ENCODE measurements around the gene GPR137. TPM values are rescaled to one million over a fixed set of nuclear protein-coding genes. Genes with fewer than 3 reads are reported as not detected.
"Not testable (repeated sequence)": the region's sequence is repeated elsewhere in the genome, so short reads cannot be mapped to it uniquely, and the experiment has no call there.

The GPR137 gene
- total and polyA plus RNA-seq, 7 experiments from 2014 or later, result 4.9 to 45.9 (median 30.8) TPM

GRCh38 chr11:64244966-64245365 is 40.7 kb upstream of the GPR137 start:
- intact Hi-C loops (cut with micrococcal nuclease), result loop anchor here in 1 of 2 donors (5.0 kb wide), 1 partner anchor 502 kb away; no protein-coding TSS in a partner anchor
- no peaks in the 10 kb centered on the region for H3K9me3 ChIP-seq (ENCODE audit: control insufficient read depth in 2 of 3, low read length in 3 of 3)
- peaks cover 15 to 46% (median 34%) of the 10 kb centered on the region in 7 donors for H3K4me1 Mint-ChIP-seq
- peak overlapping the region; percentile 59 for H3K27ac ChIP-seq (ENCODE audit: low read depth, low read length)
- H3K4me3 ChIP-seq (ENCODE audit: low read length), result no peak overlapping the region
- peaks cover 0 to 11% (median 0%) of the 10 kb centered on the region in 3 experiments for H3K36me3 ChIP-seq (ENCODE audit: control insufficient read depth in 2 of 3, insufficient read depth in 3 of 3, low read length in 3 of 3)
- H3K27ac Mint-ChIP-seq, result peak overlapping the region in 6 of 9 donors; percentile 9 to 73 (median 65)
- no peaks in the 10 kb centered on the region for H3K9me3 Mint-ChIP-seq
- H3K27me3 Mint-ChIP-seq, result no peaks in the 10 kb centered on the region
- no peak for DNase-seq
- CTCF ChIA-PET, result interaction anchor here (1.3 to 4.5 kb wide), 3 partner anchors 39 to 73 kb away, joined by 3 to 30 read pairs (median 4); partner anchors contain the start of genes FERMT3, PRDX5 and TRMT112
- peaks cover 0 to 1% (median 0%) of the 10 kb centered on the region in 5 donors for H3K36me3 Mint-ChIP-seq
- peak overlapping the region in 8 of 10 donors; percentile 23 to 93 (median 86) for H3K4me3 Mint-ChIP-seq
- POLR2A ChIA-PET, result interaction anchor here (0.6 to 12.3 kb wide), 10 partner anchors 9 to 388 kb away, joined by 3 to 154 read pairs (median 7); partner anchors contain the start of genes BAD, CATSPERZ, FERMT3 and PRDX5
- ATAC-seq, result no peak
- peaks cover 24 to 31% of the 10 kb centered on the region in 2 donors for H3K4me1 ChIP-seq (ENCODE audit: control insufficient read depth in 2 of 2, insufficient read depth in 2 of 2, low read length in 2 of 2)
- no peaks in the 10 kb centered on the region for H3K27me3 ChIP-seq (ENCODE audit: control insufficient read depth in 2 of 2, insufficient read depth in 2 of 2, low read length in 2 of 2)

- Histone ChIP-seq H3K9me3 (ENCODE audit: control insufficient read depth in 2 of 3, low read length in 3 of 3) (no peaks in the 10 kb centered on the region), H3K36me3 (ENCODE audit: control insufficient read depth in 2 of 3, insufficient read depth in 3 of 3, low read length in 3 of 3) (peaks cover 0 to 11% (median 0%) of the 10 kb centered on the region in 3 experiments), H3K4me1 (ENCODE audit: control insufficient read depth in 2 of 2, insufficient read depth in 2 of 2, low read length in 2 of 2) (peaks cover 19 to 27% of the 10 kb centered on the region in 2 donors), H3K4me3 (ENCODE audit: low read length) (peak overlapping the region; percentile 68), H3K27ac (ENCODE audit: low read depth, low read length) (peak overlapping the region; percentile 59), H3K27me3 (ENCODE audit: control insufficient read depth in 2 of 2, insufficient read depth in 2 of 2, low read length in 2 of 2) (no peaks in the 10 kb centered on the region)
- intact Hi-C loops (cut with micrococcal nuclease), result no loop called here
- Mint-ChIP-seq H3K4me3 (peak overlapping the region; percentile 77 to 93 (median 86)), H3K27ac (peak overlapping the region in 7 of 9 donors; percentile 65 to 88 (median 72)), H3K27me3 (no peaks in the 10 kb centered on the region), H3K36me3 (peaks cover 0 to 1% (median 0%) of the 10 kb centered on the region in 5 donors), H3K4me1 (peaks cover 11 to 44% (median 30%) of the 10 kb centered on the region in 7 donors), H3K9me3 (no peaks in the 10 kb centered on the region)
- ATAC-seq (no peak), DNase-seq (no peak)
- POLR2A ChIA-PET, result interaction anchor here (0.6 to 12.3 kb wide), 12 partner anchors 10 to 388 kb away, joined by 3 to 154 read pairs (median 7); partner anchors contain the start of genes BAD, CATSPERZ, FERMT3 and PRDX5
- CTCF ChIA-PET, result interaction anchor here (1.3 to 4.5 kb wide), 4 partner anchors 40 to 72 kb away, joined by 3 to 30 read pairs (median 4); partner anchors contain the start of genes FERMT3, PRDX5 and TRMT112
These were observed 40.2 kb upstream of the GPR137 start for GRCh38 chr11:64245401-64245796.

- Mint-ChIP-seq H3K9me3 (no peaks in the 10 kb centered on the region), H3K27ac (peak overlapping the region in 7 of 9 donors; percentile 65 to 88 (median 72)), H3K27me3 (peaks cover 0 to 3% (median 0%) of the 10 kb centered on the region in 5 donors), H3K4me3 (peak overlapping the region; percentile 77 to 93 (median 86)), H3K36me3 (peaks cover 0 to 1% (median 0%) of the 10 kb centered on the region in 5 donors), H3K4me1 (peaks cover 7 to 43% (median 28%) of the 10 kb centered on the region in 7 donors)
- Histone ChIP-seq H3K27ac (ENCODE audit: low read depth, low read length) (peak overlapping the region; percentile 59), H3K4me1 (ENCODE audit: control insufficient read depth in 2 of 2, insufficient read depth in 2 of 2, low read length in 2 of 2) (peaks cover 21 to 25% of the 10 kb centered on the region in 2 donors), H3K36me3 (ENCODE audit: control insufficient read depth in 2 of 3, insufficient read depth in 3 of 3, low read length in 3 of 3) (peaks cover 0 to 11% (median 0%) of the 10 kb centered on the region in 3 experiments), H3K9me3 (ENCODE audit: control insufficient read depth in 2 of 3, low read length in 3 of 3) (no peaks in the 10 kb centered on the region), H3K4me3 (ENCODE audit: low read length) (peak overlapping the region; percentile 68), H3K27me3 (ENCODE audit: control insufficient read depth in 2 of 2, insufficient read depth in 2 of 2, low read length in 2 of 2) (no peaks in the 10 kb centered on the region)
- POLR2A ChIA-PET, result interaction anchor here (0.6 to 12.3 kb wide), 14 partner anchors 7 to 499 kb away, joined by 3 to 154 read pairs (median 6); partner anchors contain the start of genes BAD, CATSPERZ, FERMT3 and PRDX5
- CTCF ChIA-PET, result interaction anchor here (1.6 to 4.5 kb wide), 3 partner anchors 40 to 58 kb away, joined by 4 to 30 read pairs (median 5); partner anchors contain the start of gene FERMT3
- no peak for ATAC-seq
- intact Hi-C loops (cut with micrococcal nuclease), result loop anchor here in 1 of 2 donors (1.0 kb wide), 3 partner anchors 23 to 59 kb away; partner anchors contain the start of genes ESRRA and GPR137
- DNase-seq, result peak in 6 of 9 donors; percentile 24 to 76 (median 30)
These were observed 39.6 kb upstream of the GPR137 start for GRCh38 chr11:64245797-64246620.

- peak overlapping the region in 2 of 9 donors; percentile 64 to 83 for H3K27ac Mint-ChIP-seq
- intact Hi-C loops (cut with micrococcal nuclease), result loop anchor here in 1 of 2 donors (1.0 kb wide), 3 partner anchors 23 to 59 kb away; partner anchors contain the start of genes ESRRA and GPR137
- DNase-seq (peak in 1 of 9 donors; percentile 31), ATAC-seq (peak; percentile 17)
- not testable (repeated sequence) for H3K4me3 ChIP-seq (ENCODE audit: low read length); H3K9me3 ChIP-seq (ENCODE audit: control insufficient read depth in 2 of 3, low read length in 3 of 3); H3K27ac ChIP-seq (ENCODE audit: low read depth, low read length); H3K36me3 ChIP-seq (ENCODE audit: control insufficient read depth in 2 of 3, insufficient read depth in 3 of 3, low read length in 3 of 3); H3K36me3 Mint-ChIP-seq; H3K27me3 ChIP-seq (ENCODE audit: control insufficient read depth in 2 of 2, insufficient read depth in 2 of 2, low read length in 2 of 2); H3K27me3 Mint-ChIP-seq; H3K9me3 Mint-ChIP-seq
- H3K4me1 Mint-ChIP-seq, result peaks cover 7 to 42% (median 28%) of the 10 kb centered on the region in 7 donors
- peak overlapping the region; percentile 82 to 92 (median 87) for H3K4me3 Mint-ChIP-seq
- ChIA-PET POLR2A (interaction anchor here (1.0 to 12.3 kb wide), 12 partner anchors 8 to 498 kb away, joined by 3 to 154 read pairs (median 6); partner anchors contain the start of genes BAD, FERMT3, NUDT22 and PRDX5), CTCF (interaction anchor here (1.6 to 4.5 kb wide), 2 partner anchors 41 to 56 kb away, joined by 5 to 30 read pairs; partner anchors contain the start of gene FERMT3)
- H3K4me1 ChIP-seq (ENCODE audit: control insufficient read depth in 2 of 2, insufficient read depth in 2 of 2, low read length in 2 of 2), result peaks cover 21 to 25% of the 10 kb centered on the region in 2 donors
These were observed 39.1 kb upstream of the GPR137 start for GRCh38 chr11:64246621-64246870.

- H3K36me3 Mint-ChIP-seq, result no peaks in the 10 kb centered on the region
These were observed 38.5 kb upstream of the GPR137 start, which contains the start of gene PPP1R14B for GRCh38 chr11:64246871-64247728. Gene PPP1R14B (minus strand): TSS chr11:64246943. CDS start chr11:64246673, 270 bp downstream.

More at GRCh38 chr11:64246871-64247728, 38.5 kb upstream of the GPR137 start, which contains the start of gene PPP1R14B:
- Mint-ChIP-seq H3K27me3 (peaks cover 0 to 3% (median 0%) of the 10 kb centered on the region in 5 donors), H3K9me3 (peaks cover 0 to 2% (median 0%) of the 10 kb centered on the region in 11 donors), H3K4me1 (peaks cover 7 to 46% (median 32%) of the 10 kb centered on the region in 7 donors), H3K27ac (peak within 1 kb of the TSS; percentile 65 to 88 (median 85)), H3K4me3 (peak within 1 kb of the TSS; percentile 83 to 93 (median 88))
- Histone ChIP-seq H3K4me3 (ENCODE audit: low read length) (peak within 1 kb of the TSS; percentile 100), H3K27me3 (ENCODE audit: control insufficient read depth in 2 of 2, insufficient read depth in 2 of 2, low read length in 2 of 2) (no peaks in the 10 kb centered on the region), H3K9me3 (ENCODE audit: control insufficient read depth in 2 of 3, low read length in 3 of 3) (no peaks in the 10 kb centered on the region), H3K4me1 (ENCODE audit: control insufficient read depth in 2 of 2, insufficient read depth in 2 of 2, low read length in 2 of 2) (peaks cover 25 to 27% of the 10 kb centered on the region in 2 donors), H3K27ac (ENCODE audit: low read depth, low read length) (peak within 1 kb of the TSS; percentile 64), H3K36me3 (ENCODE audit: control insufficient read depth in 2 of 3, insufficient read depth in 3 of 3, low read length in 3 of 3) (peaks cover 0 to 7% (median 0%) of the 10 kb centered on the region in 3 experiments)
- POLR2A ChIA-PET, result interaction anchor here (0.7 to 12.3 kb wide), 13 partner anchors 9 to 70 kb away, joined by 3 to 154 read pairs (median 5); partner anchors contain the start of genes BAD, DNAJC4, FERMT3 and NUDT22
- intact Hi-C loops (cut with micrococcal nuclease), result loop anchor here (1.0 kb wide), 5 partner anchors 21 to 58 kb away; partner anchors contain the start of genes ESRRA (in 2 of the 2), GPR137 (in 2 of the 2), NUDT22 (in 1 of the 2) and TRPT1 (in 1 of the 2)
- ATAC-seq (peak; percentile 75), DNase-seq (peak; percentile 55 to 88 (median 70))
- CTCF ChIA-PET, result interaction anchor here (1.6 to 4.5 kb wide), 2 partner anchors 42 to 55 kb away, joined by 5 to 30 read pairs; partner anchors contain the start of gene FERMT3
